Caco-2 (cell line): Measurements from ENCODE around the gene CUL7. TPM values are rescaled to one million over a fixed set of nuclear protein-coding genes. Genes with fewer than 3 reads are reported as not detected.

ENCODE experiments used
- BruUV-seq: library from RNA; stranded (reverse); fragments of 400-500 nt; replicated peaks from 2 replicates; lab custom pipeline; 2021; lab: Mats Ljungman, UMichigan
- CTCF ChIA-PET: fragments of 300-600 bp; sonication (Branson Sonifier 250); formaldehyde crosslinking; loops from one replicate; lab custom pipeline; 2022; ENCODE audit warnings: antibody characterized with exemption; lab: Charles Lee
- POLR2A ChIA-PET: fragments of 300-600 bp; sonication (Branson Sonifier 250); formaldehyde crosslinking; loops from one replicate; lab custom pipeline; 2022; ENCODE audit warnings: antibody characterized with exemption; lab: Charles Lee
- DNase-seq, 2 experiments: peaks; one replicate each; pipeline versions ENCODE4 v3.0.0 to v3.0.0-alpha.2; 2020 to 2022
- H3K27me3 ChIP-seq: replicated peaks from 2 replicates; pipeline ENCODE4 v1.6.0; 2011; ENCODE audit warnings: low read length; ENCODE audit not compliant: control insufficient read depth, insufficient read depth
- H3K36me3 ChIP-seq: 2 replicates; pipeline ENCODE4 v1.5.1; 2011; ENCODE audit warnings: low read length; ENCODE audit not compliant: control insufficient read depth, insufficient read depth
- H3K4me1 ChIP-seq: fragments of 250-450 bp; sonication (Bioruptor Pico); 2 replicates; pipeline ENCODE4 v1.5.1; 2020; ENCODE audit warnings: mild to moderate bottlenecking
- H3K4me3 ChIP-seq: 2 replicates; pipeline ENCODE4 v1.5.1; 2011; ENCODE audit warnings: low read depth, mild to moderate bottlenecking, control low read depth, low read length
- H3K9me3 ChIP-seq: fragments of 250-450 bp; sonication (Bioruptor Pico); 2 replicates; pipeline ENCODE4 v1.5.1; 2020; ENCODE audit warnings: mild to moderate bottlenecking, moderate library complexity
- H3K27ac Mint-ChIP-seq: one replicate; pipeline ENCODE4 v1.8.0; 2022; ENCODE audit warnings: mixed read lengths; ENCODE audit not compliant: unreplicated experiment
- H3K27me3 Mint-ChIP-seq: one replicate; pipeline ENCODE4 v1.8.0; 2022; ENCODE audit warnings: mixed read lengths; ENCODE audit not compliant: insufficient read depth, unreplicated experiment
- H3K36me3 Mint-ChIP-seq: one replicate; pipeline ENCODE4 v1.8.0; 2022; ENCODE audit warnings: mild to moderate bottlenecking, mixed read lengths; ENCODE audit not compliant: insufficient read depth, unreplicated experiment
- H3K4me1 Mint-ChIP-seq: one replicate; pipeline ENCODE4 v1.8.0; 2022; ENCODE audit warnings: low read depth, mixed read lengths; ENCODE audit not compliant: unreplicated experiment
- H3K4me3 Mint-ChIP-seq: one replicate; pipeline ENCODE4 v1.8.0; 2022; ENCODE audit warnings: mild to moderate bottlenecking, moderate library complexity, mixed read lengths; ENCODE audit not compliant: unreplicated experiment
- H3K9me3 Mint-ChIP-seq: one replicate; pipeline ENCODE4 v1.8.0; 2022; ENCODE audit warnings: mixed read lengths; ENCODE audit not compliant: unreplicated experiment
- CTCF ChIP-seq, 2 experiments: fragments of 200-600 bp in 1 of 2; IDR thresholded peaks; 1 replicate in 1 of 2; 2 replicates in 1 of 2; pipeline versions ENCODE4 v1.5.1 to v1.8.0; 2011 to 2022; ENCODE audit warnings: antibody characterized with exemption in 1 of 2, control low read depth in 1 of 2, inconsistent platforms in 1 of 2, low read depth in 1 of 2, low read length in 1 of 2, mild to moderate bottlenecking in 1 of 2, moderate library complexity in 1 of 2; ENCODE audit not compliant: insufficient read depth in 1 of 2, severe bottlenecking in 1 of 2, unreplicated experiment in 1 of 2
- intact Hi-C: fragments of 100-400 bp; cut with micrococcal nuclease; formaldehyde crosslinking; loops from one replicate; pipeline ENCODE4 v1.10.0; 2022; ENCODE audit not compliant: unreplicated experiment
- total RNA-seq: library from RNA; stranded (reverse); gene quantifications from 2 replicates; pipeline ENCODE4 v1.2.3, GENCODE V29; 2022

Gene CUL7
- total RNA-seq, 1 experiment from 2014 or later: 26.7 TPM

- intact Hi-C loops: loop anchor here (2.0 kb wide), 1 partner anchor 14 kb away; no protein-coding TSS in a partner anchor
- H3K9me3 ChIP-seq: no peaks in the 10 kb centered on the region
- Mint-ChIP-seq H3K4me3 (peak overlapping the region; percentile 78), H3K27me3 (no peaks in the 10 kb centered on the region), H3K36me3 (peaks cover 20% of the 10 kb centered on the region), H3K9me3 (no peaks in the 10 kb centered on the region), H3K27ac (peak overlapping the region; percentile 16), H3K4me1 (peaks cover 10% of the 10 kb centered on the region)
- DNase-seq: peak in 1 of 2 experiments; percentile 37
- no peak for TF ChIP-seq CTCF (IDR thresholded peaks at IDR 0.05; ENCODE audit: insufficient read depth in 1 of 2, low read depth in 1 of 2, low read length in 1 of 2, severe bottlenecking in 1 of 2, unreplicated experiment in 1 of 2)
- ChIA-PET POLR2A (interaction anchor here (0.6 to 1.6 kb wide), 8 partner anchors 13 to 245 kb away, joined by 3 to 17 read pairs (median 6); partner anchors contain the start of genes CUL9, KLC4, MRPL2 and PPP2R5D), CTCF (interaction anchor here (0.6 to 1.2 kb wide), 3 partner anchors 21 to 67 kb away, joined by 3 to 8 read pairs (median 3); no protein-coding TSS in a partner anchor)
- H3K27me3 ChIP-seq: no peaks in the 10 kb centered on the region
- H3K4me3 ChIP-seq: peak overlapping the region; percentile 95
- peaks cover 21% of the 10 kb centered on the region; the same call in 1 of the 2 replicates for H3K4me1 ChIP-seq
- peaks cover 2% of the 10 kb centered on the region; the same call in 1 of the 2 replicates for H3K36me3 ChIP-seq
- no TSS peak for BruUV-seq
Observed at GRCh38 chr6:43076464-43077332, 23.0 kb upstream of the CUL7 start.

GRCh38 chr6:43075670-43076463 lies 22.2 kb upstream of the CUL7 start, which contains the start of gene PTK7:
PTK7 (plus strand) TSS chr6:43076314; CDS start chr6:43076489, 175 bp downstream.
- TF ChIP-seq CTCF (IDR thresholded peaks at IDR 0.05; ENCODE audit: insufficient read depth in 1 of 2, low read depth in 1 of 2, low read length in 1 of 2, severe bottlenecking in 1 of 2, unreplicated experiment in 1 of 2): no peak

More at GRCh38 chr6:43075670-43076463, 22.2 kb upstream of the CUL7 start, which contains the start of gene PTK7:
- Mint-ChIP-seq H3K27me3 (no peaks in the 10 kb centered on the region), H3K9me3 (no peaks in the 10 kb centered on the region), H3K36me3 (peaks cover 15% of the 10 kb centered on the region), H3K4me3 (peak within 1 kb of the TSS; percentile 78), H3K27ac (peak within 1 kb of the TSS; percentile 16), H3K4me1 (peaks cover 10% of the 10 kb centered on the region)
- Histone ChIP-seq H3K4me3 (peak within 1 kb of the TSS; percentile 95), H3K27me3 (no peaks in the 10 kb centered on the region), H3K36me3 (peaks cover 2% of the 10 kb centered on the region; the same call in 1 of the 2 replicates), H3K4me1 (peaks cover 21% of the 10 kb centered on the region; the same call in 1 of the 2 replicates), H3K9me3 (no peaks in the 10 kb centered on the region)
- no TSS peak for BruUV-seq
- intact Hi-C loops: loop anchor here (2.0 kb wide), 1 partner anchor 15 kb away; no protein-coding TSS in a partner anchor
- ChIA-PET POLR2A (interaction anchor here (0.5 to 1.6 kb wide), 10 partner anchors 14 to 294 kb away, joined by 3 to 17 read pairs (median 6); partner anchors contain the start of genes BICRAL, CUL7, CUL9 and KLC4), CTCF (interaction anchor here (0.6 to 1.2 kb wide), 2 partner anchors 21 to 68 kb away, joined by 3 to 8 read pairs; no protein-coding TSS in a partner anchor)
- DNase-seq: peak; percentile 78 to 87
